MM.1S (cell line): ENCODE results near the gene TRPC3.

Experiments
- CTCF ChIP-seq: fragments of 300-600 bp; sonication (generic); IDR thresholded peaks from 2 replicates; pipeline ENCODE4 v1.5.1; 2016; ENCODE audit warnings: antibody characterized with exemption, low read length, mixed read lengths
- EZH2 ChIP-seq: fragments of 300-600 bp; sonication (generic); optimal IDR thresholded peaks from 2 replicates; pipeline ENCODE3; 2017; ENCODE audit warnings: low read depth, mild to moderate bottlenecking, antibody characterized with exemption, low read length, mixed read lengths

GRCh38 chr4:121946644-121947043 is 5.2 kb downstream of the TRPC3 start:
- TF ChIP-seq CTCF (no peak), EZH2 (no peak)
